HEK293 (cell line): ENCODE results near the gene PROSER3.
A peak's percentile ranks its signal among the peaks of the same experiment; 100 is the strongest.

Experiments used
- CTCF ChIA-PET: fragments of 350-600 bp; formaldehyde crosslinking; extraction: SDS; loops from one replicate; lab custom pipeline; 2021; ENCODE audit warnings: antibody characterized with exemption; lab: Yijun Ruan, JAX
- POLR2A ChIA-PET: fragments of 300-600 bp; formaldehyde crosslinking; extraction: SDS; loops from one replicate; lab custom pipeline; 2020; ENCODE audit warnings: antibody characterized with exemption, inconsistent platforms; lab: Yijun Ruan, JAX
- H3K27ac ChIP-seq: fragments of 200-500 bp; sonication (Bioruptor generic); 2 replicates; pipeline ENCODE4 v1.5.1; 2014; ENCODE audit warnings: low read depth, low read length, control low read depth, inconsistent platforms; ENCODE audit errors: extremely low read depth
- H3K36me3 ChIP-seq, 2 experiments: fragments of 200-500 bp in 1 of 2; sonication (Bioruptor generic) in 1 of 2; 1 replicate in 1 of 2; 2 replicates in 1 of 2; pipeline ENCODE4 v1.5.1; 2014 to 2017; ENCODE audit warnings: inconsistent platforms in 2 of 2, low read length in 2 of 2; ENCODE audit not compliant: control insufficient read depth in 2 of 2, insufficient read depth in 1 of 2
- H3K4me1 ChIP-seq: fragments of 200-500 bp; sonication (Bioruptor generic); 2 replicates; pipeline ENCODE4 v1.5.1; 2014; ENCODE audit warnings: mild to moderate bottlenecking, low read length, inconsistent platforms; ENCODE audit not compliant: control insufficient read depth, insufficient read depth
- H3K4me3 ChIP-seq: 2 replicates; pipeline ENCODE4 v1.5.1; 2011; ENCODE audit warnings: low read depth, mild to moderate bottlenecking, control low read depth, low read length, moderate library complexity
- H3K9me3 ChIP-seq: fragments of 200-500 bp; sonication (Bioruptor generic); 2 replicates; pipeline ENCODE4 v1.5.1; 2014; ENCODE audit warnings: low read depth, low read length, inconsistent platforms; ENCODE audit not compliant: control insufficient read depth, insufficient read depth
- BCL11A ChIP-seq: fragments of 450-650 bp; formaldehyde crosslinking; IDR thresholded peaks from 2 replicates; pipeline ENCODE4 v1.5.1; 2016; ENCODE audit warnings: low read depth, missing biosample characterization, missing genetic modification characterization
- BCL11B ChIP-seq: fragments of 450-650 bp; formaldehyde crosslinking; IDR thresholded peaks from 2 replicates; pipeline ENCODE4 v1.5.1; 2016; ENCODE audit warnings: low read depth, missing biosample characterization, missing genetic modification characterization
- GLI4 ChIP-seq: fragments of 450-650 bp; formaldehyde crosslinking; IDR thresholded peaks from 2 replicates; pipeline ENCODE4 v1.5.1; 2016; ENCODE audit warnings: missing biosample characterization, missing genetic modification characterization
- GLIS1 ChIP-seq: fragments of 450-650 bp; formaldehyde crosslinking; IDR thresholded peaks from 2 replicates; pipeline ENCODE4 v1.5.1; 2016; ENCODE audit warnings: missing biosample characterization, missing genetic modification characterization
- REST ChIP-seq: fragments of 450-650 bp; formaldehyde crosslinking; IDR thresholded peaks from 2 replicates; pipeline ENCODE4 v1.5.1; 2016; ENCODE audit warnings: missing biosample characterization, missing genetic modification characterization
- SETDB1 ChIP-seq: IDR thresholded peaks from one replicate; pipeline ENCODE4 v1.6.1; 2017; ENCODE audit warnings: mild to moderate bottlenecking, low read length, moderate library complexity, mixed read lengths; ENCODE audit not compliant: insufficient read length
- ZBTB8A ChIP-seq: fragments of 450-650 bp; formaldehyde crosslinking; IDR thresholded peaks from 2 replicates; pipeline ENCODE4 v1.5.1; 2016; ENCODE audit warnings: missing biosample characterization, missing genetic modification characterization
- ZFP3 ChIP-seq: fragments of 450-650 bp; formaldehyde crosslinking; IDR thresholded peaks from 2 replicates; pipeline ENCODE4 v1.5.1; 2016; ENCODE audit warnings: low read depth, missing biosample characterization, missing genetic modification characterization
- ZIC2 ChIP-seq: fragments of 450-650 bp; formaldehyde crosslinking; IDR thresholded peaks from 2 replicates; pipeline ENCODE4 v1.5.1; 2016; ENCODE audit warnings: missing biosample characterization, missing genetic modification characterization
- ZNF132 ChIP-seq: fragments of 450-650 bp; formaldehyde crosslinking; IDR thresholded peaks from 2 replicates; pipeline ENCODE4 v1.5.1; 2017; ENCODE audit warnings: missing biosample characterization, missing genetic modification characterization, borderline replicate concordance
- ZNF221 ChIP-seq: fragments of 450-650 bp; formaldehyde crosslinking; IDR thresholded peaks from 2 replicates; pipeline ENCODE4 v1.5.1; 2017; ENCODE audit warnings: missing biosample characterization, missing genetic modification characterization, borderline replicate concordance
- ZNF600 ChIP-seq: fragments of 450-650 bp; formaldehyde crosslinking; IDR thresholded peaks from 2 replicates; pipeline ENCODE4 v1.5.1; 2016; ENCODE audit warnings: missing biosample characterization, missing genetic modification characterization
- ZNF621 ChIP-seq: fragments of 450-650 bp; formaldehyde crosslinking; IDR thresholded peaks from 2 replicates; pipeline ENCODE4 v1.5.1; 2017; ENCODE audit warnings: missing biosample characterization, missing genetic modification characterization
- ZNF76 ChIP-seq: fragments of 450-650 bp; formaldehyde crosslinking; IDR thresholded peaks from 2 replicates; pipeline ENCODE4; 2016; ENCODE audit warnings: low read depth, missing biosample characterization, missing genetic modification characterization, borderline replicate concordance
- ZNF830 ChIP-seq: fragments of 450-650 bp; IDR thresholded peaks from 2 replicates; pipeline ENCODE4 v1.5.0; 2018; ENCODE audit warnings: missing biosample characterization, missing genetic modification characterization, low read depth, mild to moderate bottlenecking, moderate library complexity
- ZSCAN23 ChIP-seq: fragments of 450-650 bp; formaldehyde crosslinking; IDR thresholded peaks from 2 replicates; pipeline ENCODE4 v1.5.1; 2016; ENCODE audit warnings: missing biosample characterization, missing genetic modification characterization

Gene PROSER3

GRCh38 chr19:35789195-35789977 lies 31.4 kb downstream of the PROSER3 start:
- Histone ChIP-seq H3K27ac (peak overlapping the region; percentile 41; the same call in 1 of the 2 replicates), H3K4me3 (no peak overlapping the region), H3K4me1 (no peaks in the 10 kb centered on the region), H3K9me3 (no peaks in the 10 kb centered on the region), H3K36me3 (peaks cover 4 to 10% of the 10 kb centered on the region in 2 experiments)
- POLR2A ChIA-PET, result interaction anchor here (1.0 to 3.3 kb wide), 7 partner anchors 9 to 142 kb away, joined by 3 to 13 read pairs (median 4); no protein-coding TSS in a partner anchor
- TF ChIP-seq ZNF132 (tag by site-specific recombination) (no peak), GLI4 (tag by site-specific recombination) (no peak), ZNF76 (tag by site-specific recombination) (no peak), ZNF621 (tag by site-specific recombination) (no peak), ZIC2 (peak; percentile 97), ZBTB8A (tag by site-specific recombination) (no peak), GLIS1 (tag by site-specific recombination) (peak; percentile 44; the same call in 1 of the 2 replicates), ZSCAN23 (tag by site-specific recombination) (no peak), BCL11B (peak; percentile 36; the same call in 1 of the 2 replicates), ZNF830 (tag by site-specific recombination) (no peak), ZNF600 (tag by site-specific recombination) (peak; percentile 78), BCL11A (tag by site-specific recombination) (0 out of 2 replicates have a peak, but pooled peaks have one; percentile 23)
- CTCF ChIA-PET, result interaction anchor here (0.6 to 1.2 kb wide), 5 partner anchors 20 to 65 kb away, joined by 3 to 4 read pairs (median 3); no protein-coding TSS in a partner anchor

GRCh38 chr19:35789978-35790944 lies 32.3 kb downstream of the PROSER3 start:
- no peaks in the 10 kb centered on the region for H3K4me1 ChIP-seq
- H3K36me3 ChIP-seq, result peaks cover 4 to 6% of the 10 kb centered on the region in 2 experiments
- ChIA-PET POLR2A (interaction anchor here (0.7 to 3.3 kb wide), 7 partner anchors 8 to 141 kb away, joined by 3 to 13 read pairs (median 3); no protein-coding TSS in a partner anchor), CTCF (interaction anchor here (0.6 to 1.2 kb wide), 4 partner anchors 12 to 568 kb away, joined by 3 to 4 read pairs (median 3); no protein-coding TSS in a partner anchor)
- no peak overlapping the region for H3K4me3 ChIP-seq
- no peaks in the 10 kb centered on the region for H3K9me3 ChIP-seq
- peak overlapping the region; percentile 1; the same call in 1 of the 2 replicates for H3K27ac ChIP-seq
- TF ChIP-seq ZIC2, result peak; percentile 31
- no peak for TF ChIP-seq SETDB1
- peak; percentile 33; the same call in 1 of the 2 replicates for TF ChIP-seq GLIS1 (tag by site-specific recombination)
- TF ChIP-seq ZNF221 (tag by site-specific recombination), result no peak
- peak; percentile 44; the same call in 1 of the 2 replicates for TF ChIP-seq REST
- 0 out of 2 replicates have a peak, but pooled peaks have one; percentile 15 for TF ChIP-seq ZFP3 (tag by site-specific recombination)
